Astrocyte (in vitro differentiated cells and primary cell): ENCODE measurements around the gene ZBTB16.

Experiments
- EZH2 ChIP-seq: IDR thresholded peaks from 2 replicates; pipeline ENCODE4 v1.6.1; 2012; ENCODE audit warnings: mild to moderate bottlenecking, low read length, inconsistent platforms; ENCODE audit not compliant: insufficient read depth
- TF ChIP-seq, protein P1 (sequence below): IDR thresholded peaks from 2 replicates; pipeline ENCODE4 v1.5.1; 2011; ENCODE audit warnings: low read depth, mild to moderate bottlenecking, inconsistent platforms, low read length, moderate library complexity; ENCODE audit not compliant: insufficient read depth

DNA sequence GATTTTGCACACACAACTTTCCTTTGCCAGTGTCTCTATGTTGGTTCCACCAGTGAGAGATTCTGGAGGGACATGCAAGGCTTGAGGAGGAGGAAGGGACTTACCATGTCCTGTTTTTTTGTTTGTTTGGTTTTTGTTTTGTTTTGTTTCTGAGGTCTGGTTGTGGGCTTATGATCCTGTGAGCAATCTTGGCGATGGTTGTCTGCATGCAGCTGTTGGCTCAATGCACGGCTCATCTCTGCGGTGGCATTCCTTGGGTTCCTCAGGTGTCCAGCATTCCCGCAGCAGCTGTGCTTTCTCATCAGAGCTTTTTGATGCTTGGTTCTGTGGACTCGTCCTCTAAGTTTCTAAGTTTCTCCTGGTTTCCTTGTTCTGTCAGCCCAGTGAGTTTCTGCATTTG, 231.9 kb downstream of the ZBTB16 start:
- TF ChIP-seq, protein P1, sequence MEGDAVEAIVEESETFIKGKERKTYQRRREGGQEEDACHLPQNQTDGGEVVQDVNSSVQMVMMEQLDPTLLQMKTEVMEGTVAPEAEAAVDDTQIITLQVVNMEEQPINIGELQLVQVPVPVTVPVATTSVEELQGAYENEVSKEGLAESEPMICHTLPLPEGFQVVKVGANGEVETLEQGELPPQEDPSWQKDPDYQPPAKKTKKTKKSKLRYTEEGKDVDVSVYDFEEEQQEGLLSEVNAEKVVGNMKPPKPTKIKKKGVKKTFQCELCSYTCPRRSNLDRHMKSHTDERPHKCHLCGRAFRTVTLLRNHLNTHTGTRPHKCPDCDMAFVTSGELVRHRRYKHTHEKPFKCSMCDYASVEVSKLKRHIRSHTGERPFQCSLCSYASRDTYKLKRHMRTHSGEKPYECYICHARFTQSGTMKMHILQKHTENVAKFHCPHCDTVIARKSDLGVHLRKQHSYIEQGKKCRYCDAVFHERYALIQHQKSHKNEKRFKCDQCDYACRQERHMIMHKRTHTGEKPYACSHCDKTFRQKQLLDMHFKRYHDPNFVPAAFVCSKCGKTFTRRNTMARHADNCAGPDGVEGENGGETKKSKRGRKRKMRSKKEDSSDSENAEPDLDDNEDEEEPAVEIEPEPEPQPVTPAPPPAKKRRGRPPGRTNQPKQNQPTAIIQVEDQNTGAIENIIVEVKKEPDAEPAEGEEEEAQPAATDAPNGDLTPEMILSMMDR = no peak
- TF ChIP-seq EZH2 = no peak
